ENCODE results near the gene LTB4R2. TPM values are rescaled to one million over a fixed set of nuclear protein-coding genes. Genes with fewer than 3 reads are reported as not detected.

LTB4R2 gene
- total RNA-seq, 1 experiment from 2014 or later: 8.6 TPM

- DNase-seq (ENCODE audit: extremely low read depth, low read depth): no peak
Measured at GRCh38 chr14:24315807-24316596, 6.1 kb downstream of the LTB4R2 start.

- no peak for DNase-seq (ENCODE audit: extremely low read depth, low read depth)
Measured at GRCh38 chr14:24316597-24316950, 6.6 kb downstream of the LTB4R2 start.

- DNase-seq (ENCODE audit: extremely low read depth, low read depth): no peak
Measured at GRCh38 chr14:24317141-24317928, 7.4 kb downstream of the LTB4R2 start.

- DNase-seq (ENCODE audit: extremely low read depth, low read depth): no peak
Measured at GRCh38 chr14:24321212-24321975, 11.5 kb downstream of the LTB4R2 start.

GRCh38 chr14:24322672-24323071, 12.7 kb downstream of the LTB4R2 start:
- no peak for DNase-seq (ENCODE audit: extremely low read depth, low read depth)

- DNase-seq (ENCODE audit: extremely low read depth, low read depth): no peak
Measured at GRCh38 chr14:24323341-24323740, 13.4 kb downstream of the LTB4R2 start.

GRCh38 chr14:24324024-24324423, 14.1 kb downstream of the LTB4R2 start:
- DNase-seq (ENCODE audit: extremely low read depth, low read depth): no peak

- DNase-seq (ENCODE audit: extremely low read depth, low read depth): no peak
Measured at GRCh38 chr14:24325041-24325530, 15.1 kb downstream of the LTB4R2 start.

- no peak for DNase-seq (ENCODE audit: extremely low read depth, low read depth)
Measured at GRCh38 chr14:24325963-24326362, 16.0 kb downstream of the LTB4R2 start.

GRCh38 chr14:24327303-24327702, 17.4 kb downstream of the LTB4R2 start:
- DNase-seq (ENCODE audit: extremely low read depth, low read depth): no peak

- DNase-seq (ENCODE audit: extremely low read depth, low read depth): peak; percentile 21
Measured at GRCh38 chr14:24327914-24328313, 18.0 kb downstream of the LTB4R2 start.

GRCh38 chr14:24329073-24329663, 19.2 kb downstream of the LTB4R2 start:
- DNase-seq (ENCODE audit: extremely low read depth, low read depth): no peak

- no peak for DNase-seq (ENCODE audit: extremely low read depth, low read depth)
Measured at GRCh38 chr14:24329736-24330135, 19.8 kb downstream of the LTB4R2 start.

GRCh38 chr14:24330973-24331674, 21.2 kb downstream of the LTB4R2 start:
- DNase-seq (ENCODE audit: extremely low read depth, low read depth): no peak

- no peak for DNase-seq (ENCODE audit: extremely low read depth, low read depth)
Measured at GRCh38 chr14:24331731-24332267, 21.9 kb downstream of the LTB4R2 start.

GRCh38 chr14:24332268-24332993, 22.5 kb downstream of the LTB4R2 start:
- DNase-seq (ENCODE audit: extremely low read depth, low read depth): peak; percentile 56

- DNase-seq (ENCODE audit: extremely low read depth, low read depth): no peak
Measured at GRCh38 chr14:24334431-24335291, 24.7 kb downstream of the LTB4R2 start, which contains the start of gene ADCY4. Gene ADCY4, minus strand, starts transcription at chr14:24335071. Its CDS starts 419 bp downstream, at chr14:24334652.
